ENCODE results near the gene ELOVL5. TPM values are rescaled to one million over a fixed set of nuclear protein-coding genes. Genes with fewer than 3 reads are reported as not detected.

The ELOVL5 gene
- total RNA-seq, 1 experiment from 2014 or later = 121 TPM

DNA sequence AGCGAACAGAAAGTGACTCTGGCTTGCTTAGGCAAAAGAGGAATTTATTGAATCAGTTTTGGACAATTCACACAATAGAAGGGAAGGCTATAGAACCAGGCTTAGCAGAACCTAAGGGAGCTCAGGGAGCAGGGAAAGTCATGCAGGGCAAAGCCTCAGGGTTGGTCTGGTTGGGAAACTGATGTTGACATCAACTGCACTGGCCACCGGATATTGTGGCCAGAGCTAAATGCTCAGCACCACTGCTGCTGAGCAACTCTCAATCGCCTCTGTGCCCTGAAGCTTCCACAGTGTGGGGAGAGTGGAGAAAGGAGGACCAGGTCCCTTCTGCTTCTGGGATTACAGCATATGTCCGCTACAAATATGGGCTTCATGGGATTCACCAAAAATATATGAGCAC is 106.8 kb downstream of the ELOVL5 start:
- H3K27ac ChIP-seq (ENCODE audit: insufficient read length, low read depth, low read length) = no peak overlapping the region
- no peak overlapping the region for H3K56ac ChIP-seq (ENCODE audit: insufficient read length, low read depth, low read length)
- H3K79me2 ChIP-seq (ENCODE audit: insufficient read depth, low read length) = no peaks in the 10 kb centered on the region; the same call in 1 of the 2 replicates
- no peak overlapping the region for H3K23ac ChIP-seq (ENCODE audit: insufficient read length, low read depth, low read length)
- H3K36me3 Mint-ChIP-seq (ENCODE audit: insufficient read depth in 1 of 3, low read depth in 3 of 3) = no peaks in the 10 kb centered on the region; a peak in 1 of 7 replicates
- H3K9ac ChIP-seq (ENCODE audit: extremely low read depth, insufficient read length, low read length) = no peak overlapping the region
- no peak overlapping the region for H3T11ph ChIP-seq (ENCODE audit: low read length)
- no peaks in the 10 kb centered on the region for H3K23me2 ChIP-seq (ENCODE audit: insufficient read length, low read depth, low read length, poor library complexity, severe bottlenecking)
- no peak overlapping the region for H2BK12ac ChIP-seq (ENCODE audit: insufficient read length, low read depth, low read length)
- no peak overlapping the region for H4K91ac ChIP-seq (ENCODE audit: insufficient read length, low read depth, low read length)
- H3K4ac ChIP-seq (ENCODE audit: low read depth, low read length) = no peak overlapping the region
- DNase-seq = no peak
- H3K79me1 ChIP-seq (ENCODE audit: insufficient read depth, low read depth, low read length, poor library complexity, severe bottlenecking) = no peaks in the 10 kb centered on the region
- H3K27me3 ChIP-seq (ENCODE audit: insufficient read depth, low read length) = no peaks in the 10 kb centered on the region
- no peaks in the 10 kb centered on the region for H4K20me1 ChIP-seq (ENCODE audit: control insufficient read depth, insufficient read depth, insufficient read length)
- no peaks in the 10 kb centered on the region for H3K4me1 ChIP-seq (ENCODE audit: insufficient read depth, low read length)
- H3K14ac ChIP-seq (ENCODE audit: insufficient read depth, low read length) = no peak overlapping the region
- no peak overlapping the region for H4K5ac ChIP-seq (ENCODE audit: insufficient read length, low read depth, low read length)
- no CpG with 5 or more reads among the region's 4 CpGs for WGBS (ENCODE audit: extremely low coverage, insufficient read length, low lambda C conversion rate)
- H3K9me3 ChIP-seq (ENCODE audit: control insufficient read depth, low read depth, low read length) = peaks cover 5% of the 10 kb centered on the region
- no peak overlapping the region for H2AK5ac ChIP-seq (ENCODE audit: insufficient read length, low read length)
- H3K27me3 Mint-ChIP-seq (ENCODE audit: low read depth) = peaks cover 2% of the 10 kb centered on the region; the same call in 1 of the 2 replicates
- H3K27ac Mint-ChIP-seq = no peak overlapping the region
- H2AFZ ChIP-seq (ENCODE audit: low read length) = no peak overlapping the region
- TF ChIP-seq, protein P1, sequence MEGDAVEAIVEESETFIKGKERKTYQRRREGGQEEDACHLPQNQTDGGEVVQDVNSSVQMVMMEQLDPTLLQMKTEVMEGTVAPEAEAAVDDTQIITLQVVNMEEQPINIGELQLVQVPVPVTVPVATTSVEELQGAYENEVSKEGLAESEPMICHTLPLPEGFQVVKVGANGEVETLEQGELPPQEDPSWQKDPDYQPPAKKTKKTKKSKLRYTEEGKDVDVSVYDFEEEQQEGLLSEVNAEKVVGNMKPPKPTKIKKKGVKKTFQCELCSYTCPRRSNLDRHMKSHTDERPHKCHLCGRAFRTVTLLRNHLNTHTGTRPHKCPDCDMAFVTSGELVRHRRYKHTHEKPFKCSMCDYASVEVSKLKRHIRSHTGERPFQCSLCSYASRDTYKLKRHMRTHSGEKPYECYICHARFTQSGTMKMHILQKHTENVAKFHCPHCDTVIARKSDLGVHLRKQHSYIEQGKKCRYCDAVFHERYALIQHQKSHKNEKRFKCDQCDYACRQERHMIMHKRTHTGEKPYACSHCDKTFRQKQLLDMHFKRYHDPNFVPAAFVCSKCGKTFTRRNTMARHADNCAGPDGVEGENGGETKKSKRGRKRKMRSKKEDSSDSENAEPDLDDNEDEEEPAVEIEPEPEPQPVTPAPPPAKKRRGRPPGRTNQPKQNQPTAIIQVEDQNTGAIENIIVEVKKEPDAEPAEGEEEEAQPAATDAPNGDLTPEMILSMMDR (conservative IDR thresholded peaks at IDR 0.05) = no peak
- no peak overlapping the region for H2BK15ac ChIP-seq (ENCODE audit: low read depth, low read length)
- peaks cover 0 to 4% of the 10 kb centered on the region in 2 experiments; a peak in 2 of 4 replicates for H3K4me1 Mint-ChIP-seq
- H3K9me3 Mint-ChIP-seq = peaks cover 0 to 8% of the 10 kb centered on the region in 2 experiments; a peak in 2 of 5 replicates
- H3K4me3 Mint-ChIP-seq = no peak overlapping the region
- H3K4me2 ChIP-seq (ENCODE audit: insufficient read depth, insufficient read length, low read length) = no peak overlapping the region
- no peak overlapping the region for H2BK5ac ChIP-seq (ENCODE audit: insufficient read length, low read length)
- no peak overlapping the region for H2BK20ac ChIP-seq (ENCODE audit: low read depth, low read length, poor library complexity, severe bottlenecking)
- no peak overlapping the region for H2BK120ac ChIP-seq (ENCODE audit: low read depth, low read length, poor library complexity, severe bottlenecking)
- H4K8ac ChIP-seq (replicated peaks; ENCODE audit: insufficient read length, low read depth, low read length) = no peak overlapping the region
- no peak overlapping the region for H3K18ac ChIP-seq (ENCODE audit: insufficient read length, low read depth, low read length)

Measured in H9 (cell line).